ENCODE results near the gene C7orf57.

C7orf57 gene

DNA sequence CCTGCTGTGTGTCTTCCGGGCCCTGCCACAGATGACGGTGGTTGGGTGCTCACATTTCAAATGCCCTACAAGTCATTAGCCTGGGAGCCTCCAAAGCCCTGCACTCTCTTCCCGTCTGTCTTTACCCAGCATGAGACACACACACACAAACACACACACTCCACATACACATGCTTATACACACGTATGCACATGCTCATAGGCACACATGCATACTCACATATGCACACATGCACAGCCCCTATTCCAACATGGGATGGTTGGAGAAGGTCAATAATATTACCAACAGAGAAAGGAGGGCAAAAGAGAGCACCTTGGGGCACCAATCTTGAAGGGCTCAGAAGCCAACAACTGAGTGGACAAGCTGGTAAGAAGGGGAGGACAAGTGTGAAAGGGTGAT is 25.4 kb upstream of the C7orf57 start:
- DNase-seq (no peak), ATAC-seq (replicated peaks) (no peak)
- Mint-ChIP-seq H3K27me3 (peaks cover 7 to 22% of the 10 kb centered on the region in 2 donors), H3K4me3 (no peak overlapping the region), H3K4me1 (ENCODE audit: low read depth in 2 of 2) (peaks cover 0 to 1% of the 10 kb centered on the region in 2 donors), H3K9me3 (no peaks in the 10 kb centered on the region), H3K27ac (no peak overlapping the region), H3K36me3 (ENCODE audit: insufficient read depth) (no peaks in the 10 kb centered on the region)

DNA sequence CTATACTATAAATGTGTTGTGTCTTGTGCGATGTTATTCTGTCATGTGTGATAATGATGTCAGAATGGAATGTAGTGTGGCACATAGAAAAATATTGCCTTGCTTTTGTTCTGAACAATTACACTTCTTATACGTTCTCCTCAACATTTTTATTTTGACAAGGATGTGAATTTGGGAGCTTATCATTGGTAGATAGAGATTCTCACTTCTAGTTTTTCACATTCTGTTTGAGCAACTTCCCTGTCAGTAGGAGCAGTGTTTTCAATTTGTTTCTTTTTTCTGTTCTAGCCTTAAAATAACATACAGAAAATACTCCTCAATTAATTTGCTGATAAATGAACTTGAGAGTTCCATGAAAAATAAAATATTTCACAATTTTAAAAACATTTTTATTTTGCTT is 24.0 kb upstream of the C7orf57 start:
- Mint-ChIP-seq H3K4me3 (no peak overlapping the region), H3K9me3 (no peaks in the 10 kb centered on the region), H3K36me3 (ENCODE audit: insufficient read depth) (no peaks in the 10 kb centered on the region), H3K27ac (no peak overlapping the region), H3K4me1 (ENCODE audit: low read depth in 2 of 2) (peaks cover 1% of the 10 kb centered on the region in 2 donors), H3K27me3 (peaks cover 13 to 23% of the 10 kb centered on the region in 2 donors)
- DNase-seq: no peak
- no peak for ATAC-seq (replicated peaks)

DNA sequence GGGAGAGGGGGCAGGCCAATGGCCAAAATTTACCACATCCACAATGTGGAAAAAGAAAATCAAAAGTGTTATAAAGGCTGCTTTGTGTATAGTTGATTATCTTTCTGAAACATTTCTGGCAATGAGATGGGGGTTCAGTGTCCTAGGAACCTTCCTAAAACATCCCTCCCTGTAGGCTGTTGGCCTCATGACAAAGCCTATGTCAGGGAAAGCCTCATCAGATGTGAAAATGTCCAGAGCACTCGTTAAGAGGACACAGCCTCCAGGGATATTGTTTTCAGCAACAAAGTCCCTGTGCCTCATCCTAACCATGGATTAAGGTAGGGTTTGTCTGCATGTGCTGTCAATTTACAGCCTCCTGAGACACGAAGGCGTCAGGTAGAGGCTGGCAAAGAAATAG is 23.4 kb upstream of the C7orf57 start:
- DNase-seq (no peak), ATAC-seq (replicated peaks) (no peak)
- Mint-ChIP-seq H3K9me3 (no peaks in the 10 kb centered on the region), H3K27ac (no peak overlapping the region), H3K4me1 (ENCODE audit: low read depth in 2 of 2) (peaks cover 1 to 7% of the 10 kb centered on the region in 2 donors), H3K27me3 (peaks cover 15 to 27% of the 10 kb centered on the region in 2 donors), H3K4me3 (no peak overlapping the region), H3K36me3 (ENCODE audit: insufficient read depth) (no peaks in the 10 kb centered on the region)

DNA sequence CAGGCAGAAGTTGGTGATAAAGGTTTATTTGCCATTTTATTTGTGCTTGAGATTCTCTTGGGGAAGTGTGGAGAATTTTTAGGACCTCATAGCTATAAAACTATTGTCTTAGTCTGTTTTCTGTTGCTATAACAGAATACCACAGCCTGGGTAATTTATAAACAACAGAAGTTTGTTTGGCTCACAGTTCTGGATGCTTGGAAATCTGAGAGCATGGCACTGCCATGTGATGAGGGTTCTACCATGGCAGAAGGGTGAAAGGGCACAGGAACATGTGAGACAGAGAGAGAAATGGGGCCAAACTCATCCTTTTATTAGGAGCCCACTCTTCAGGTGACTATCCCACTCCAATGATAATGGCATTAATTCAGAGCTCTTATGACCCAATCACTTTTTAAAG is 18.7 kb upstream of the C7orf57 start:
- ATAC-seq (replicated peaks): no peak
- DNase-seq: no peak
- peaks cover 1 to 7% of the 10 kb centered on the region in 2 donors for H3K4me1 Mint-ChIP-seq (ENCODE audit: low read depth in 2 of 2)
- H3K27me3 Mint-ChIP-seq: peaks cover 27 to 33% of the 10 kb centered on the region in 2 donors
- no peak overlapping the region for H3K27ac Mint-ChIP-seq
- H3K9me3 Mint-ChIP-seq: peaks cover 0 to 8% of the 10 kb centered on the region in 2 donors
- no peak overlapping the region for H3K4me3 Mint-ChIP-seq
- no peaks in the 10 kb centered on the region for H3K36me3 Mint-ChIP-seq (ENCODE audit: insufficient read depth)

DNA sequence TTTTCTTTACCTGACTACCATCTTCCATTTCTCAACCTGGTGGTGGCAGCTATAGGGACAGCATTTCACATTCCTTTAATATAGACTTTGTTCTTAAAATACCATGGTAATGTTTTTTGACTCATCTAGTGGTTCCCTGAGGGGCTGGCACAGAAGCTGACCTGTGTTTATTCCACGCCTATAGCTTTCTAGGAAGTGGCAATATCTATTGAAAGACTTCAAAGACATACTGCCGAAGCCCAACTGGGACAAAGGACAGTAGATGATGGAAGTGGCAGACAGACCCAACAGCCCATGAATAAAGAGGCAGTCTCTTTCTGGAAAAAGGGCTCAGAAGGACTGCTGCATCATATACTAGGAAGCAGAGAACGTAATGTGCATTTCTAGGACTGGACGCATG is 17.7 kb upstream of the C7orf57 start:
- no peak for ATAC-seq (replicated peaks)
- Mint-ChIP-seq H3K36me3 (ENCODE audit: insufficient read depth) (no peaks in the 10 kb centered on the region), H3K27ac (no peak overlapping the region), H3K4me3 (no peak overlapping the region), H3K27me3 (peaks cover 27 to 33% of the 10 kb centered on the region in 2 donors), H3K4me1 (ENCODE audit: low read depth in 2 of 2) (peaks cover 0 to 7% of the 10 kb centered on the region in 2 donors), H3K9me3 (peaks cover 0 to 8% of the 10 kb centered on the region in 2 donors)
- DNase-seq: no peak

DNA sequence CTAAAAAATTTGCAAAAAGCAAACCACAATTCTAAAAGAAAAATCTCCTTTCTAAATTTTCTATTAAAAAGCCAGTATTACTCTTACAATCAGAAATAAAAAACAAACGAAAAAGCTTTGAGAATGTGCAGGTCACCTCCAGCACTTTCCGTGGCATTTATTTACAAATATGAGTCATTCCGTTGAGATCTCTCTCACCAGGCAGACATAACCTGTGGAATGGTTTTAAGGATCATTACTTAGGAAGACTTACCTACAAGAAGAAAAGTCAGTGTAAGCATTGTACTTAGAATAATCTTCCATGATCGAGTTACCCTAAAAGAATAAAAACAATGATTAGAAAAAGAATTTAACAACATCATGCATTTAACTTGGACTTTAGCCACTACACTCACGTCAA is 9.7 kb upstream of the C7orf57 start:
- H3K27ac Mint-ChIP-seq: no peak overlapping the region
- no peak overlapping the region for H3K4me3 Mint-ChIP-seq
- H3K27me3 Mint-ChIP-seq: peaks cover 20% of the 10 kb centered on the region in 2 donors
- H3K9me3 Mint-ChIP-seq: peaks cover 4 to 8% of the 10 kb centered on the region in 2 donors
- ATAC-seq (replicated peaks): no peak
- no peaks in the 10 kb centered on the region for H3K36me3 Mint-ChIP-seq (ENCODE audit: insufficient read depth)
- H3K4me1 Mint-ChIP-seq (ENCODE audit: low read depth in 2 of 2): no peaks in the 10 kb centered on the region
- no peak for DNase-seq

DNA sequence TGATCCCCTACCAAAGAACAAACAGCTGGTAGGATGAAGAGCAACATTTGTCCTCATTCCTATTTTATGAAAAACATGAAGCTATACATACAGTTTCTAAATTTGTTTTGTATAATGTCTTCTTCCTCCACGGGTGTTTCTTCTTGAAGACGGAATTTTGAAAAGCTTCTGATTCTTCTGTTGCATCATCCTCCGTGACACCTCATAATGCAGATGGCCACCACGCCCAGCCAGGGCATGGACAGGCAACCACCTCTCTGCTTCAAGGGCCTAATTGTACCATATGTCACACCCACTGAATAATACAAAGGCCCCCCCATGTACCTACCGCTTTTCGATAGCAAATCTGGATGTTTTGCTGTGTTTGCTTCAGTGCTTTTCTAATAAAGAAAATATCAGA is 6.4 kb upstream of the C7orf57 start, which contains the start of gene SUN3:
Gene SUN3, minus strand, starts transcription at position 170 of the 400 bp plus-strand sequence. Its CDS starts 169 bp downstream, at position 1.
- Mint-ChIP-seq H3K4me1 (ENCODE audit: low read depth in 2 of 2) (no peaks in the 10 kb centered on the region), H3K27me3 (peaks cover 21 to 29% of the 10 kb centered on the region in 2 donors), H3K36me3 (ENCODE audit: insufficient read depth) (no peaks in the 10 kb centered on the region), H3K9me3 (peaks cover 0 to 2% of the 10 kb centered on the region in 2 donors), H3K4me3 (no peak within 1 kb of the TSS), H3K27ac (no peak within 1 kb of the TSS)
- no peak for ATAC-seq (replicated peaks)
- DNase-seq: no peak

DNA sequence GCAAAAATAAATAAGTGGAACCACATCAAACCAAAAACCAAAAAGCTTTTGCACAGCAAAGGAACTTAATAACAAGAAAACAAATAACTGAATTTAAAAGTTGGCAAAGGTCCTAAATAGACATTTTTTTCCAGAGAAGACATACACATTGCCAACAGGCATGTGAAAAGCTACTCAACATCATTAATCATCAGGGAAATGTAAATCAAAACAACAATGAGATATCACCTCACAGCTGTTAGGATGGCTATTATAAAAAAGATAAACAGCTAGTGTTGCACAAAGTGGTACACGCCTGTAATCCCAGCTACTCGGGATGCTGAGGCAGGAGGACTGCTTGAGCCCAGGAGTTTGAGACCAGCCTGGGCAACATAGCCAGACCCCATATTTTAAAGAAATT is 4.2 kb upstream of the C7orf57 start:
- no peak overlapping the region for H3K27ac Mint-ChIP-seq
- H3K4me1 Mint-ChIP-seq (ENCODE audit: low read depth in 2 of 2): peaks cover 5% of the 10 kb centered on the region in 2 donors
- H3K9me3 Mint-ChIP-seq: no peaks in the 10 kb centered on the region
- no peak for DNase-seq
- H3K27me3 Mint-ChIP-seq: peaks cover 24 to 34% of the 10 kb centered on the region in 2 donors
- no peak overlapping the region for H3K4me3 Mint-ChIP-seq
- ATAC-seq (replicated peaks): no peak
- peaks cover 8% of the 10 kb centered on the region for H3K36me3 Mint-ChIP-seq (ENCODE audit: insufficient read depth)

DNA sequence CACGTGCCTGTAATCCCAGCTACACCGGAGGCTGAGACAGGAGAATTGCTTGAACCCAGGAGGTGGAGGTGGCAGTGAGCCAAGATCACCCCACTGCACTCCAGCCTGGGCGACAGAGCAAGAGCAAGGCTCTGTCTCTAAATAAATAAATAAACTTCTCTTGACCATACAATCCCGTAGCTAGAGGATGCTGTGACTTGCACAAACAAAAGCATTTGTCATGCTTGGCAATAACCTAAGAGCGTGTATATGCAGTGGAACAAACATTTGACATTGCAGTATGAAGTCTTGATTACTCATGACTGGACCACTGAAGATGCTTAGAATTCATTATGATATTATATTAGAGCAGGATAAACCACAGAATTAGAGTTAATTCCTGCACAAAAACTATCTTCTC is 1.4 kb upstream of the C7orf57 start:
- Mint-ChIP-seq H3K4me1 (ENCODE audit: low read depth in 2 of 2) (peaks cover 7 to 8% of the 10 kb centered on the region in 2 donors), H3K27me3 (peaks cover 29 to 43% of the 10 kb centered on the region in 2 donors), H3K9me3 (no peaks in the 10 kb centered on the region), H3K36me3 (ENCODE audit: insufficient read depth) (peaks cover 8% of the 10 kb centered on the region), H3K27ac (no peak overlapping the region), H3K4me3 (no peak overlapping the region)
- no peak for ATAC-seq (replicated peaks)
- DNase-seq: no peak

DNA sequence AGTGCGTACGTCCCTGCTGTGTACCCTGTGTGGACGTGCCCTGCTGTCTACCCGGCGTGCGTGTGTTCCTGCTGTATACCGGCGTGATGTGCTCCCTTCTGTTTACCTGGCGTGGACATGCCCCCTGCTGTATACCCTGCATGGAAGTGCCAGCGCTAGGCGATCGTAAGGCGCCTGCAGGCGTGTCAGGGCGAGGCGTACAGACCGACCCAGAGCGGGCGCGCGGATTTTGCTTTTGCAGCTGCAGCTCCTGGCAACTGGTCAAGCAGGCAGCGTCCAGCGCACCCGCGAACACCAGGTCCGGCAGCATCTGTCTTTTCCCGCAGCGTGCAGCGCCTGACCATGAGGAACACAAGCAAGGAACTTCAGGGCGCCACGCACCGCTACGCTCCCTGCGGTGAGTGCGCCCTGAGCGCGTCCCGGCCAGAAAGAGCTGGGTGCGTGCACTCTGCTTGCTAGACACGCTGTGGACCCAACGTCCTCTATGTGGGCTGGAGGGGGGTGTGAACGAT is 680 bp downstream of the C7orf57 start:
- peaks cover 7 to 8% of the 10 kb centered on the region in 2 donors for H3K4me1 Mint-ChIP-seq (ENCODE audit: low read depth in 2 of 2)
- peaks cover 8% of the 10 kb centered on the region for H3K36me3 Mint-ChIP-seq (ENCODE audit: insufficient read depth)
- peak overlapping the region; percentile 82 to 87 for H3K4me3 Mint-ChIP-seq
- H3K27me3 Mint-ChIP-seq: peaks cover 13 to 27% of the 10 kb centered on the region in 2 donors
- no peaks in the 10 kb centered on the region for H3K9me3 Mint-ChIP-seq
- H3K27ac Mint-ChIP-seq: peak overlapping the region; percentile 85 to 86
- ATAC-seq (replicated peaks) (no peak), DNase-seq (peak in 1 of 3 experiments; percentile 8)

DNA sequence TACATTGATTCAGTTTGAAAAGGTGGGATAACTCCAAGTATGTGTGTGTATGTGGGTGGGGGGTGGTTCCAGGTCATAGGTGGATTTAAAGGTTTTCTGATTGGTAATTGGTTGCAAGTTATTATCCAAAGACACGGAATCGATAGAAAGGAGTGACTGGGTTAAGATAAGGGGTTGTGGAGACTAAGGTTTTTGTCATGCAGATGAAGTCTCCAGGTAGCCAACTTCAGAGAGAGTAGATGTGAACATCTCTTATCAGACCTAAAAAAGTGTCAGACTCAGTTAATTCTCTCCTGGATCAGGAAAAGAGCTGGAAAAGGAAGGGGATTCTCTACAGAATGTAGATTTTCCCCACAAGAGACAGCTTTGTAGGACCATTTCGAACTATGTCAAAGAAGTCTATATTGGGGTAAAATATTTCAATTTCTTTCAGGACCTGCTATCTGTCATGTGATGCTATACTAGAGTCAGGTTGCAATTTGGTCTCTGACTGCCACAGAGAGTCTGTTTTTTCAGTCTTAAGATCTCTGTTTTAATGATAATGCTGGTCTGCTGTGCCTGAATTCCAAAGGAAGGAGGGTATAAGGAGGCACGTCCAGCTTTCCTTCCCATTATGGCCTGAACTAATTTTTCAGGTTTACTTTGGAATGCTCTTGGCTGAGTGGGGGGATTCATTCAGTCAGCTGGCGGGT is 3.6 kb downstream of the C7orf57 start:
- H3K4me3 Mint-ChIP-seq: no peak overlapping the region
- H3K27ac Mint-ChIP-seq: no peak overlapping the region
- H3K9me3 Mint-ChIP-seq: no peaks in the 10 kb centered on the region
- peaks cover 13 to 17% of the 10 kb centered on the region in 2 donors for H3K27me3 Mint-ChIP-seq
- H3K36me3 Mint-ChIP-seq (ENCODE audit: insufficient read depth): peaks cover 8% of the 10 kb centered on the region
- H3K4me1 Mint-ChIP-seq (ENCODE audit: low read depth in 2 of 2): peaks cover 7 to 13% of the 10 kb centered on the region in 2 donors
- DNase-seq (no peak), ATAC-seq (replicated peaks) (no peak)

DNA sequence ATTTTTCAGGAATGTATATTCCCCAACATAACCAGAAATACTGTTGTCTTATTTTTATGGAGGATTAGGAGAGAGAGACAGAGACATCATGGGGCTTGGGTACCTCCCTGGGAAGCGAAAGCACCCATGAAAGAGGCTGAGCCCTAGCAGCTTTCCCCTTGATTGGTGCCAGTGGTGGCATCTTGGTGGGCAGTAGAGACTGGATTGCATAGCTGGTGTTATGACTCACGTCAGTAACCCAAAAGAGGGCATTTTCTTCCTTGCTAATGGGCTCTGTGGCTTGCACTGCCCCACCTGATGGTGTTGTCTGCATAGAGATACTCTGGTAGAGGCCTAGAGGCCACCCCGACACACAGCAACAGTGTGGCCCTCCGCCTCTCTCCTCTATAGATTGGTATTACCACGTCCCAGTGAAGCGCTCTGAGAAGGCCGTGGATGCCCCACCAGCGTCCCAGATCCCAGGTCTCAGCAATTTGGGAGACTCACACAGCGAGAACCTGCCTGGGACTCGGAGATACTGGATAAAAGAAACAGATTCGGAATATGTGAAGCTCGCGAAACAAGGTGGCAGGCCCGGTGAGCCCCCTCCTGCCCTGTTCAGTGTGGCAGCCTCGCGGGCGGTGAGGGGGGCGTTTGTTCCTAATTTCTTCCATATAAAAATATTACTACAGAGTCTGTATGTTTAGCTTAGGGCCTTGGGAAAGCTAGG is 5.8 kb downstream of the C7orf57 start:
- no peak for ATAC-seq (replicated peaks)
- no peak for DNase-seq

DNA sequence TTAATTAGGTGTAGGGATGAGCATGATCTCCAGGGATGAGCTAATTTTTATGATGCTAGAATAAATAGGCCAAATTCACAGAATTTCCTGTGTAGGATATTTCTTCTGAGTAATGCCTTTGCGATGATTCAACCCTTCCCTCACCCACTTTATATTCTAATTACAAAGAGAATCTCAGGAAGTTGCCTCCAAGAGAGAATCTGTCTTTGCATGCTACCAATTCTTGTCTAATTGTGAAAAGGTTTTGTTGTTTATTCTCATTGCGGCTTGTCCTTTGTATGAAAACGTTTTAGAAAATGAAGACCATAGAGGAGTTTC is 6.3 kb downstream of the C7orf57 start:
- Mint-ChIP-seq H3K4me1 (ENCODE audit: low read depth in 2 of 2) (peaks cover 17 to 24% of the 10 kb centered on the region in 2 donors), H3K27ac (no peak overlapping the region), H3K27me3 (peaks cover 4 to 7% of the 10 kb centered on the region in 2 donors), H3K36me3 (ENCODE audit: insufficient read depth) (peaks cover 5% of the 10 kb centered on the region), H3K4me3 (no peak overlapping the region), H3K9me3 (no peaks in the 10 kb centered on the region)
- DNase-seq (no peak), ATAC-seq (replicated peaks) (no peak)

More for the DNA sequence above, 5.8 kb downstream of the C7orf57 start:
- Mint-ChIP-seq H3K9me3 (no peaks in the 10 kb centered on the region), H3K27me3 (peaks cover 9 to 12% of the 10 kb centered on the region in 2 donors), H3K36me3 (ENCODE audit: insufficient read depth) (peaks cover 5% of the 10 kb centered on the region), H3K4me3 (no peak overlapping the region), H3K27ac (peak overlapping the region in 1 of 2 donors; percentile 44), H3K4me1 (ENCODE audit: low read depth in 2 of 2) (peaks cover 17 to 21% of the 10 kb centered on the region in 2 donors)

DNA sequence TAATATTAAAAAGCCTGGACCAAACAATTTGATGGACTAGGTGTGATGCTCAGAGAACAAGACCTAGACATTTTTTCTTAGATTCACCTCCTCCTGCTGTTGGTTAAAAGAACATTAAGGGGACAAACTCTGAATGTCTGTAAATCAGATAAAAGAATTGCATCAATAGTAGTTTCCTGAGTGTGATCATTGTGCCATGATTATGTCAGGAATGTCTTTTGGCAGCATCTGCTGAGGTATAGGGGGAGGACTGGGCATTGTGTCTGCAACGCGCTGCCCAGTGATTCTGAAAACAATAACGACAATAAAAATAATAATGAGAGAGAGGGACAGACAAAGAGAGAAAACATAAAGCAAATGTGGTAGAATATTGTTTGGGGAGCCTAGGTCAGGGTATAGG is 6.9 kb downstream of the C7orf57 start:
- Mint-ChIP-seq H3K36me3 (ENCODE audit: insufficient read depth) (peaks cover 5% of the 10 kb centered on the region), H3K9me3 (no peaks in the 10 kb centered on the region), H3K27me3 (peaks cover 0 to 1% of the 10 kb centered on the region in 2 donors), H3K4me1 (ENCODE audit: low read depth in 2 of 2) (peaks cover 17 to 24% of the 10 kb centered on the region in 2 donors), H3K27ac (peak overlapping the region in 1 of 2 donors; percentile 19), H3K4me3 (no peak overlapping the region)
- ATAC-seq (replicated peaks): no peak
- DNase-seq: no peak

Data from effector memory CD8-positive, alpha-beta T cell (primary cell).